Panc1 (cell line): Measurements from ENCODE around the gene IRF2. TPM values are rescaled to one million over a fixed set of nuclear protein-coding genes. Genes with fewer than 3 reads are reported as not detected.

Source experiments
- ATAC-seq: fragments of 200-7000 bp; cut with Tn5 transposase; 2 replicates; pipeline ENCODE4 v1.9.1; 2020; ENCODE audit warnings: mild to moderate bottlenecking, moderate library complexity
- BruUV-seq: library from RNA; stranded (reverse); fragments of 400-500 nt; replicated peaks from 2 replicates; lab custom pipeline; 2021; lab: Mats Ljungman, UMichigan
- CTCF ChIA-PET: fragments of 300-600 bp; sonication (Branson Sonifier 250); formaldehyde crosslinking; loops from one replicate; lab custom pipeline; 2022; ENCODE audit warnings: antibody characterized with exemption; lab: Charles Lee
- POLR2A ChIA-PET: fragments of 300-600 bp; sonication (Branson Sonifier 250); formaldehyde crosslinking; loops from one replicate; lab custom pipeline; 2022; ENCODE audit warnings: antibody characterized with exemption; lab: Charles Lee
- DNase-seq: peaks from one replicate; pipeline ENCODE4 v3.0.0-alpha.2; 2010; ENCODE audit warnings: low read depth, low spot score
- H3K27ac ChIP-seq: 2 replicates; pipeline ENCODE4 v1.5.1; 2011; ENCODE audit warnings: mild to moderate bottlenecking, low read length, inconsistent platforms
- H3K27me3 ChIP-seq: fragments of 200-500 bp; sonication (Bioruptor generic); 2 replicates; pipeline ENCODE4 v1.6.0; 2014; ENCODE audit warnings: low read length, inconsistent platforms; ENCODE audit not compliant: control insufficient read depth, insufficient read depth
- H3K36me3 ChIP-seq: fragments of 200-500 bp; sonication (Bioruptor generic); 2 replicates; pipeline ENCODE4 v1.5.1; 2014; ENCODE audit warnings: inconsistent platforms, mild to moderate bottlenecking, low read length, moderate library complexity; ENCODE audit not compliant: control insufficient read depth, insufficient read depth
- H3K4me1 ChIP-seq: 2 replicates; pipeline ENCODE4 v1.5.1; 2011; ENCODE audit warnings: inconsistent platforms, mild to moderate bottlenecking, low read length, moderate library complexity; ENCODE audit not compliant: control insufficient read depth, insufficient read depth
- H3K4me3 ChIP-seq, 2 experiments: 2 replicates each; pipeline ENCODE4 v1.5.1; 2011 to 2012; ENCODE audit warnings: low read depth in 2 of 2, low read length in 2 of 2, mild to moderate bottlenecking in 2 of 2, inconsistent platforms in 1 of 2, moderate library complexity in 1 of 2
- H3K9me3 ChIP-seq: fragments of 200-500 bp; sonication (Bioruptor generic); 2 replicates; pipeline ENCODE4 v1.5.1; 2014; ENCODE audit warnings: low read depth, mild to moderate bottlenecking, inconsistent platforms, low read length, moderate library complexity; ENCODE audit not compliant: control insufficient read depth, insufficient read depth
- POLR2AphosphoS5 ChIP-seq: IDR thresholded peaks from 2 replicates; pipeline ENCODE4 v1.6.1; 2012; ENCODE audit warnings: mild to moderate bottlenecking, low read depth, low read length, moderate library complexity
- SIN3A ChIP-seq: IDR thresholded peaks from 2 replicates; pipeline ENCODE4 v1.6.1; 2012; ENCODE audit warnings: low read depth, mild to moderate bottlenecking, low read length, moderate library complexity, borderline replicate concordance; ENCODE audit not compliant: insufficient read depth
- TCF7L2 ChIP-seq: IDR thresholded peaks from 2 replicates; pipeline ENCODE4 v1.6.1; 2011; ENCODE audit warnings: mild to moderate bottlenecking, low read depth, low read length, inconsistent platforms
- in situ Hi-C: cut with HindIII; loops from 2 replicates; pipeline ENCODE4 v1.10.0; 2016; ENCODE audit warnings: low sequenced_read_pairs, low pct_unique_long_range_greater_than_20kb
- intact Hi-C: fragments of 100-400 bp; cut with micrococcal nuclease; formaldehyde crosslinking; loops from one replicate; pipeline ENCODE4 v1.10.0; 2022; ENCODE audit not compliant: unreplicated experiment
- total RNA-seq: library from RNA; stranded (reverse); gene quantifications from one replicate; pipeline ENCODE4 v1.2.1, GENCODE V29; 2021; ENCODE audit not compliant: unreplicated experiment
- TF ChIP-seq, protein P1 (sequence below): fragments of 450-650 bp; IDR thresholded peaks from 2 replicates; pipeline ENCODE4 v1.5.1; 2017; ENCODE audit warnings: mild to moderate bottlenecking
- TF ChIP-seq, protein P2 (sequence below), 2 experiments: IDR thresholded peaks; 2 replicates each; pipeline ENCODE4 v1.6.1; 2011 to 2012; ENCODE audit warnings: low read depth in 2 of 2, control low read depth in 1 of 2, low read length in 1 of 2, mild to moderate bottlenecking in 1 of 2, moderate library complexity in 1 of 2; ENCODE audit not compliant: insufficient read depth in 1 of 2

Gene IRF2
- total RNA-seq, 1 experiment from 2014 or later, result 16.2 TPM

DNA sequence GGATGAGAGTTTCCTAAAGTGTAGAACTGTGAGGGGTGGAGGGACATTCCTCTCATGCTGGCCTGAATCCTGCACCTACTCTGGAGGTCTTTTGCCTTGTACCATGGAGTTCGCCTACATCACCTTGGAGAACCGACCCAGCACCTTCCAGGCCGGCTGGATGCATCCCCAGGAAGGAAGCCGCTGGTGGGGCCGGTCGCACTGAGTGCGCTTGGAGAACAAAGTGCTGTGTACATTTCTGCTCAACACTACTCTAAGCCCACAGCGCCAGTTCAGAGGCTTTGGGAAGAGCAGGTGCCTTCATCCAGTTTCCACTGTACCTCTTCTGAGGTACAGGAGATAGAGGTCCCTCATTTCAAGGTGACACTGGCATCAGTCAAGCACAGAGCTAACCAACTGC lies 15.4 kb upstream of the IRF2 start:
- CTCF ChIA-PET, result interaction anchor here (0.6 kb wide), 1 partner anchor 715 kb away, joined by 3 read pairs; no protein-coding TSS in a partner anchor
- no peak for DNase-seq
- no peak overlapping the region for H3K4me3 ChIP-seq
- no TSS peak for BruUV-seq
- no peak overlapping the region for H3K27ac ChIP-seq
- H3K9me3 ChIP-seq, result no peaks in the 10 kb centered on the region
- POLR2A ChIA-PET, result interaction anchor here (0.6 to 0.8 kb wide), 2 partner anchors 15 to 160 kb away, joined by 6 to 10 read pairs; partner anchors contain the start of genes CASP3, IRF2 and PRIMPOL
- TF ChIP-seq POLR2AphosphoS5 (no peak), TCF7L2 (no peak), SIN3A (no peak)
- TF ChIP-seq, protein P1, sequence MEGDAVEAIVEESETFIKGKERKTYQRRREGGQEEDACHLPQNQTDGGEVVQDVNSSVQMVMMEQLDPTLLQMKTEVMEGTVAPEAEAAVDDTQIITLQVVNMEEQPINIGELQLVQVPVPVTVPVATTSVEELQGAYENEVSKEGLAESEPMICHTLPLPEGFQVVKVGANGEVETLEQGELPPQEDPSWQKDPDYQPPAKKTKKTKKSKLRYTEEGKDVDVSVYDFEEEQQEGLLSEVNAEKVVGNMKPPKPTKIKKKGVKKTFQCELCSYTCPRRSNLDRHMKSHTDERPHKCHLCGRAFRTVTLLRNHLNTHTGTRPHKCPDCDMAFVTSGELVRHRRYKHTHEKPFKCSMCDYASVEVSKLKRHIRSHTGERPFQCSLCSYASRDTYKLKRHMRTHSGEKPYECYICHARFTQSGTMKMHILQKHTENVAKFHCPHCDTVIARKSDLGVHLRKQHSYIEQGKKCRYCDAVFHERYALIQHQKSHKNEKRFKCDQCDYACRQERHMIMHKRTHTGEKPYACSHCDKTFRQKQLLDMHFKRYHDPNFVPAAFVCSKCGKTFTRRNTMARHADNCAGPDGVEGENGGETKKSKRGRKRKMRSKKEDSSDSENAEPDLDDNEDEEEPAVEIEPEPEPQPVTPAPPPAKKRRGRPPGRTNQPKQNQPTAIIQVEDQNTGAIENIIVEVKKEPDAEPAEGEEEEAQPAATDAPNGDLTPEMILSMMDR, result no peak
- TF ChIP-seq, protein P2, sequence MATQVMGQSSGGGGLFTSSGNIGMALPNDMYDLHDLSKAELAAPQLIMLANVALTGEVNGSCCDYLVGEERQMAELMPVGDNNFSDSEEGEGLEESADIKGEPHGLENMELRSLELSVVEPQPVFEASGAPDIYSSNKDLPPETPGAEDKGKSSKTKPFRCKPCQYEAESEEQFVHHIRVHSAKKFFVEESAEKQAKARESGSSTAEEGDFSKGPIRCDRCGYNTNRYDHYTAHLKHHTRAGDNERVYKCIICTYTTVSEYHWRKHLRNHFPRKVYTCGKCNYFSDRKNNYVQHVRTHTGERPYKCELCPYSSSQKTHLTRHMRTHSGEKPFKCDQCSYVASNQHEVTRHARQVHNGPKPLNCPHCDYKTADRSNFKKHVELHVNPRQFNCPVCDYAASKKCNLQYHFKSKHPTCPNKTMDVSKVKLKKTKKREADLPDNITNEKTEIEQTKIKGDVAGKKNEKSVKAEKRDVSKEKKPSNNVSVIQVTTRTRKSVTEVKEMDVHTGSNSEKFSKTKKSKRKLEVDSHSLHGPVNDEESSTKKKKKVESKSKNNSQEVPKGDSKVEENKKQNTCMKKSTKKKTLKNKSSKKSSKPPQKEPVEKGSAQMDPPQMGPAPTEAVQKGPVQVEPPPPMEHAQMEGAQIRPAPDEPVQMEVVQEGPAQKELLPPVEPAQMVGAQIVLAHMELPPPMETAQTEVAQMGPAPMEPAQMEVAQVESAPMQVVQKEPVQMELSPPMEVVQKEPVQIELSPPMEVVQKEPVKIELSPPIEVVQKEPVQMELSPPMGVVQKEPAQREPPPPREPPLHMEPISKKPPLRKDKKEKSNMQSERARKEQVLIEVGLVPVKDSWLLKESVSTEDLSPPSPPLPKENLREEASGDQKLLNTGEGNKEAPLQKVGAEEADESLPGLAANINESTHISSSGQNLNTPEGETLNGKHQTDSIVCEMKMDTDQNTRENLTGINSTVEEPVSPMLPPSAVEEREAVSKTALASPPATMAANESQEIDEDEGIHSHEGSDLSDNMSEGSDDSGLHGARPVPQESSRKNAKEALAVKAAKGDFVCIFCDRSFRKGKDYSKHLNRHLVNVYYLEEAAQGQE (IDR thresholded peaks at IDR 0.05; ENCODE audit: insufficient read depth in 1 of 2, low read depth in 2 of 2, low read length in 1 of 2), result no peak
- no peak for ATAC-seq
- H3K27me3 ChIP-seq, result no peaks in the 10 kb centered on the region
- intact Hi-C loops, result no loop called here
- H3K36me3 ChIP-seq, result no peaks in the 10 kb centered on the region
- in situ Hi-C loops, result no loop called here
- no peaks in the 10 kb centered on the region for H3K4me1 ChIP-seq

DNA sequence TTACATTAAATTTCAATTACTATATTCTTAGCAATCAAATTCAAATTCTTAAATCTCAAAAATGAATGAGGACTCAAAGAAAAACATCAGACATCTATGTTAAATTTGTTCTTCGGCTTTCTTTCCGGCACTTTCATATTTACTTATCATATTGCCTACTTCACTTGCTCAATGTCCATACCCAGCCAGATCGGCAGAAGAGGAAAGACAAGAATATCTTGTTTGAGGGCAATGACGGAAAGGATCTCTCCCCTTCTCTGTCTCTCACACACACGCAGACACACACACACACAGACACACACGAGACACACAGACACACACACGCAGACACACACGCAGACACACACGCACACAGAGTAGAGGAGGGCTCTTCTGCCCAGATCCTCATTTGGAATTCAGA lies 13.2 kb upstream of the IRF2 start:
- H3K36me3 ChIP-seq, result no peaks in the 10 kb centered on the region
- TF ChIP-seq SIN3A, result no peak
- no peak for TF ChIP-seq POLR2AphosphoS5
- TF ChIP-seq, protein P1, result no peak
- no peak for TF ChIP-seq TCF7L2
- TF ChIP-seq, protein P2 (IDR thresholded peaks at IDR 0.05; ENCODE audit: insufficient read depth in 1 of 2, low read depth in 2 of 2, low read length in 1 of 2), result no peak
- DNase-seq, result no peak
- in situ Hi-C loops, result no loop called here
- no peaks in the 10 kb centered on the region for H3K4me1 ChIP-seq
- CTCF ChIA-PET, result no interaction called here
- no peak for ATAC-seq
- intact Hi-C loops, result no loop called here
- no peak overlapping the region for H3K27ac ChIP-seq
- BruUV-seq, result no TSS peak
- H3K9me3 ChIP-seq, result no peaks in the 10 kb centered on the region
- no peak overlapping the region for H3K4me3 ChIP-seq
- POLR2A ChIA-PET, result no interaction called here
- no peaks in the 10 kb centered on the region for H3K27me3 ChIP-seq
